Stimulated activated CD4-positive, alpha-beta T cell treated with anti-CD3 and anti-CD28 coated beads, Interleukin-12 subunit alpha, Interleukin-12 subunit beta, amount 100 ng/mL, for 4 hours (primary cell): Measurements from ENCODE around the gene SCIMP.
"Not testable (repeated sequence)": the region's sequence is repeated elsewhere in the genome, so short reads cannot be mapped to it uniquely, and the experiment has no call there.

Source experiments
- DNase-seq: peaks from one replicate; pipeline ENCODE4 v3.0.0-alpha.2; 2020

SCIMP gene

GRCh38 chr17:5234645-5235576, at the start of gene SCIMP:
TSS of gene SCIMP (minus strand) at chr17:5234860. CDS start at chr17:5234755, 105 bp downstream.
- DNase-seq: no peak

GRCh38 chr17:5283571-5284315, 49.1 kb upstream of the SCIMP start:
- DNase-seq: no peak

- peak; percentile 54 for DNase-seq
Observed at GRCh38 chr17:5282642-5283217, 48.1 kb upstream of the SCIMP start.

- peak; percentile 96 for DNase-seq
Observed at GRCh38 chr17:5281814-5282641, 47.4 kb upstream of the SCIMP start, which contains the start of gene RABEP1. TSS of gene RABEP1 (plus strand) at chr17:5282284. CDS start at chr17:5282487, 203 bp downstream.

GRCh38 chr17:5272322-5272721, 37.7 kb upstream of the SCIMP start:
- no peak for DNase-seq

GRCh38 chr17:5269241-5269960, 34.7 kb upstream of the SCIMP start:
- DNase-seq: no peak

- DNase-seq: no peak
Observed at GRCh38 chr17:5264893-5265292, 30.2 kb upstream of the SCIMP start.

- DNase-seq: no peak
Observed at GRCh38 chr17:5263441-5263840, 28.8 kb upstream of the SCIMP start.

- no peak for DNase-seq
Observed at GRCh38 chr17:5262416-5262991, 27.8 kb upstream of the SCIMP start.

GRCh38 chr17:5260542-5260941, 25.9 kb upstream of the SCIMP start:
- DNase-seq: no peak

GRCh38 chr17:5257124-5257523, 22.5 kb upstream of the SCIMP start:
- no peak for DNase-seq

- no peak for DNase-seq
Observed at GRCh38 chr17:5254903-5255521, 20.4 kb upstream of the SCIMP start.

- no peak for DNase-seq
Observed at GRCh38 chr17:5254414-5254813, 19.8 kb upstream of the SCIMP start.

GRCh38 chr17:5249615-5250014, 15.0 kb upstream of the SCIMP start:
- peak; percentile 30 for DNase-seq

- DNase-seq: no peak
Observed at GRCh38 chr17:5248821-5249479, 14.3 kb upstream of the SCIMP start.

- DNase-seq: no peak
Observed at GRCh38 chr17:5247621-5248020, 13.0 kb upstream of the SCIMP start.

- no peak for DNase-seq
Observed at GRCh38 chr17:5241861-5242671, 7.4 kb upstream of the SCIMP start.

GRCh38 chr17:5239769-5240168, 5.1 kb upstream of the SCIMP start:
- DNase-seq: not testable (repeated sequence)

- DNase-seq: no peak
Observed at GRCh38 chr17:5238333-5238732, 3.7 kb upstream of the SCIMP start.
